SIG-M5 treated with dmso at 0.1 percent for 504 hours (cell line): ENCODE data around the gene SPAG6.
"Not testable (repeated sequence)": the region's sequence is repeated elsewhere in the genome, so short reads cannot be mapped to it uniquely, and the experiment has no call there.

Experiments used
- DNase-seq: peaks from one replicate; lab custom pipeline; 2025; ENCODE audit not compliant: unreplicated experiment; lab: John Stamatoyannopoulos, UW

Gene SPAG6

DNA sequence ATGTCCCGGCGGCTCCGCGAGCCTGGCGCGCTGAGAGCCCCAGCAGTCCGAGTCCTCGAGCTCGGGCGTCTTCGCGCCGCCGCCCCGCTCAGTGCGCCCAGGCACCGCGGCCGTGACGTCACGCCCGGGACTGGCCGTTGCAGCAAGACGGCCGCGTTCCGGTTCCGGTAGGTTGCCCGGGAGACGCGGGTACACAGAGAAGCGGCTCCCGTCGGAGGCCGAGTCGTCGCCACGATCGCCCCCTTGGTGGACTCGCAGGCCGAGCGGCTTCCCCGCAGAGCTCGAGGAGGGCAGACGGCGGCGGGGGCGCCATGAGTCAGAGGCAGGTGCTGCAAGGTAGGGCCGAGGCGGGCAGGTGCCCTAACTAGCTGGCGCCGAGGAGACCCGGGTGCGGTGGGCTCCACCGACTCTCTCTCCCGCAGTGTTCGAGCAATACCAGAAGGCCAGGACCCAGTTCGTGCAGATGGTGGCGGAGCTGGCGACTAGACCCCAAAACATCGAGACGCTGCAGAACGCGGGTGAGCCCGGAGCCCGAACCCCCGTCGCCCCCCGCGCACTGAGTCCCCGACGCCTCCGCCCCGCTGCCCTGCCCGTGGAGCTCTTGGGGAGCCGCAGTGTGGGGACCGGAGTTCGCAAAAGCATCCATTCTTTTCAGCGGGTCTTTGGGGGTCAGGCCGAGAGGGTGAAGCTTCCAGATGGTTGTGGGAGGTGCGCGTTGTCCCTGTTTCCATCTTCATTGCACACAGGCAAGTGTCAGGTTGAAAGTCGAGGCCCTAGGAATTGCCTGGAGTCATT, at the start of gene SPAG6:
Gene SPAG6, plus strand, starts transcription at position 196 of the 795 bp plus-strand sequence. Its CDS starts 116 bp downstream, at position 312.
- DNase-seq, result no peak

DNA sequence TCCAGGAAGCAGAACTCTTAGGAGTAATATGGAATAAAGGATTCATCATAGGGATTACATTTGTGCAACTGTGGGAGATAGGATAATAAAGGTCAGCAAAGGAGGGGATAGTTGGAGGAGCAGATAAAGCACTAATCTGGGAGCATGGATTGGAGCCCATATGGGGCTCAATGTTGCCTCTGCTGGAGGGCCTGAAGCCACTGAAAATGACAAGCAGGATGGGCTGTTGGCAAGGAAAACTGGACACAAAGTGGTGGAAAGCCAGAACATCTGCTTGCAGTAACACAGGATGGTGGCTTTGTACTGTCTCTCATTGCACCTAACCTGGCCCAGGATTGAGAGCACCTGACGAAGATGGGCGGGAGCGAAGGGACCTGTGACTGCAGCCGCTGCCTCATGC, 44.1 kb upstream of the SPAG6 start:
- no peak for DNase-seq

DNA sequence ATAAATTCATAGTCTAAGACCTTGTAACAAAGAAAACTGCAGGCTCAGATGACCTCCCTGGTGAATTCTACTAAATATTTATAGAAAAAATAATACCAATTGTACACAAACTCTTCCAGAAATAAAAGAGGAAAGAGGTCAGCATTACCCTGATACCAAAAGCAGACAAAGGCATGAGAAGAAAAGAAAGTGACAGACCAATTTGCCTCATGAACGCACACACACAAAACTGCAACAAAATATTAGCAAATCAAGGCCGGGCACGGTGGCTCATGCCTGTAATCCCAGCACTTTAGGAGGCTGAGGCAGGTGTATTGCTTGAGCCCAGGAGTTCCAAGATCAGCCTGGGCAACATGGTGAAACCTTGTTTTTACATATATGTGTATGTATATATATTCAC, 41.8 kb upstream of the SPAG6 start:
- no peak for DNase-seq

DNA sequence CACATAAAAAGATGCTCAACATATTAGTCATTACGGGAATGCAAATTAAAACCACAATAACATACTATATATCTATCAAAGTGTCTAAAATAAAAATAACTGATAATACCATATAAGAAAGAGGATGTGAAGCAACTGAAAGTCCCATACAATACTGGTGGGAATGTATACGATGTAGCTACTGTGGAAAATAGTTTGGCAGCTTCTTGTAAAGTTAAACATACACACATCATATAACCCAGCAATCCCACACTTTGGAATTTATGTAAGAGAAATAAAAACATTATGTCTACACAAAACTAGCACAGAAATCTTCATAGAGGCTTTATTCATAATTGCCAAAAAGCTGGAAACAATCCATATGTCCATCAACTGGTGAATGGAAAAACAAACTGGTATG, 39.6 kb upstream of the SPAG6 start:
- DNase-seq, result no peak

DNA sequence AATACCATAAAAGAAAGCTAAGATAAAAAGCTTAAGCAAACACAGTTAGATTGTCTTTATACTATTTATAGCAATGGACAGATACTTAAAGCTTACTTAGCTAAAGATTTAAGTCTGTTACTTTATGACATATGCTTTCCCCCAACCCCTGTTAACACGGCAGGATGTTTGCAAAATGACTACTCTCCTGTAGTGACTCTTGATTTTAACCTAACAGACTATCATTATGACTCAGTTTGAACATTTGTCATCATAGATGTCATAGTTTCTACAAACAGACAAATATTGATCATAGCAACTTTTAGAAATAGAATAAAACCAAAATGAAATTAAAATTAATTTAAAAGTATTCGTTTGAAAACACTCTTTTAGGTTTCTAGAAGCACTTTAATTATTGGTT, 36.9 kb upstream of the SPAG6 start:
- DNase-seq, result no peak

DNA sequence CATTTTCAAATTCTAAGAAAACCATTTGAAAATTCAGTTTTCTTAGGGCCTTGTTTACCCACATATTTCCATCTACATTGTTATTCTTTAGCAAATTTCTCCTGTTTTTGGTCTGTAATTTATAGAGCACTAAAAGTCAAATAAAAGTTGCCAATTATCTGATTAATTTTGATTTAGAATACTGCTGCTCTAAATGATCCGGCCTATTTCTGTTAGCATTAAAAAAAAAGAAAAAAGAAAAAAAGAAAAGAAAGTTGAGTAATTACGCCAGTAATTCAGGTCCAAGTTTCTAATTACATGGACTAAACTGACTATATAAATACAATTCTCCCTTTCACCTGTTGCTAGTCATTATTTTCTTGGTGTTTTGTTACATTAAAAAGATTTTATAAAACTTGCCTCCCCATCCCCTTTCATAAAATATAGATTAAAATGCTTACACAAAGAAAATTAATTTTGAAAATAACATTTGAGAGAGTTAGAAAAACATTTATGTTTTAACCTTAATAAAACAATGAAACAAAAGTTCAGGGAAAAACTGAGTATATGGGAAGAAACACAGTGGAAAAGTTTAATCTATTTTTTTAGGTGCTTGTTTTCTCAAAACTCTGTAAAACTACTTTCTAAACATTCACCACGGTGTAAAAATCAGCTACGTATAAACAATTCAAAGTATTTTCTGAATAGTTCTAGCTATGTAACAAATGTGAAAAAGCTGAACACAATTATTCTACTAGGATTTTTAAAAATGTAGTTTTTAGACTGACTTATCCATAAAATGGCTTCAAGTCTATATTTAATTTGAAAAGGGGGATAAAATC, 35.9 kb upstream of the SPAG6 start:
- no peak for DNase-seq

DNA sequence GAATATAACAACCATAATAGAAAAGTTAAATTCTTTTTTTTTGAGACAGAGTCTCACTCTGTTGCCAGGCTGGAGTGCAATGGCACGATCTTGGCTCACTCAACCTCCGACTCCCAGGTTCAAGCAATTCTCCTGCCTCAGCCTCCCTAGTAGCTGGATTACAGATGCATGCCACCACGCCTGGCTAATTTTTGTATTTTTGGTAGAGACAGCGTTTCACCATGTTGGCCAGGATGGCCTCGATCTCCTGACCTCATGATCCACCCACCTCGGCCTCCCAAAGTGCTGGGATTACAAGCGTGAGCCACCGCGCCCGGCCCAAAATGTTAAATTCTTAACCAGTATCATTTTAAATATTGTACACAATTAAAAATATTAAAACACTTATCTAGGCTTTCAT, 35.3 kb upstream of the SPAG6 start:
- not testable (repeated sequence) for DNase-seq

DNA sequence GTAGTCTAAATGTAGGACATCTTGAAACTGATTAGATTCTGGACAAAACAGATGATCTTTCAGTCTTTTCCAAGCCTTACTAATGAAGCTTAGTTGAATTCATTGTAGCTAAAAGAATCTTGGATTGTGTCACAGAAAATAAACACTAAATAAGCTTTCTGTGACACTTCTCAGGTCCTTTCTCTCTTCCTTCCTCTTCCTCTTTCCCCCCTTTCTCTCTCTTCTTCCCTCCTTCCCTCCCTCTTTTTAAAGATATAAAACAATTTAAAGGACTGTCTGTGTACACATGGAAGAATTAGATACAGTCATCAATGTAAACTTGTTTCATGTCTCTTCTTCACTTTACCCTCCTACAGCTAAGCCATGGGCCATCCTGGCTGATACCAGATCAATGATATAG, 34.4 kb upstream of the SPAG6 start:
- DNase-seq, result no peak

DNA sequence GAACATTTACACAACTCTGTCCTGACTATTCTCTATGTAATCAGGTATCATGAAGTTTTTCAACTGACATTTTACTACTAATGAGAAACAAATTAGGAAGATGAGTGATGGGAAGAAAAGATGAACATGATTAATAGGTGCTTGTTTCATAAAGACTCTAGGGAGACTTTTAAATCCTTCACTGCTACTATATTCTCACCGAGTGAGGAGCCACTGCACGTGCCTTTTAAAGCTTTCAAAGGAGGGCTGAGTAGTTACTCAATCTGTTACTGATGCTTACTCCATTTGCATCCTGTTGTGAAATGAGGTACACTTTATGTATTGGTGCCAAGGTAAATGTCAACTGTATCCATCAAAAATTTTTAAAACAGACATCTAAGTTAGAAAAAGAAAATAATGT, 30.4 kb upstream of the SPAG6 start:
- peak; percentile 30 for DNase-seq

DNA sequence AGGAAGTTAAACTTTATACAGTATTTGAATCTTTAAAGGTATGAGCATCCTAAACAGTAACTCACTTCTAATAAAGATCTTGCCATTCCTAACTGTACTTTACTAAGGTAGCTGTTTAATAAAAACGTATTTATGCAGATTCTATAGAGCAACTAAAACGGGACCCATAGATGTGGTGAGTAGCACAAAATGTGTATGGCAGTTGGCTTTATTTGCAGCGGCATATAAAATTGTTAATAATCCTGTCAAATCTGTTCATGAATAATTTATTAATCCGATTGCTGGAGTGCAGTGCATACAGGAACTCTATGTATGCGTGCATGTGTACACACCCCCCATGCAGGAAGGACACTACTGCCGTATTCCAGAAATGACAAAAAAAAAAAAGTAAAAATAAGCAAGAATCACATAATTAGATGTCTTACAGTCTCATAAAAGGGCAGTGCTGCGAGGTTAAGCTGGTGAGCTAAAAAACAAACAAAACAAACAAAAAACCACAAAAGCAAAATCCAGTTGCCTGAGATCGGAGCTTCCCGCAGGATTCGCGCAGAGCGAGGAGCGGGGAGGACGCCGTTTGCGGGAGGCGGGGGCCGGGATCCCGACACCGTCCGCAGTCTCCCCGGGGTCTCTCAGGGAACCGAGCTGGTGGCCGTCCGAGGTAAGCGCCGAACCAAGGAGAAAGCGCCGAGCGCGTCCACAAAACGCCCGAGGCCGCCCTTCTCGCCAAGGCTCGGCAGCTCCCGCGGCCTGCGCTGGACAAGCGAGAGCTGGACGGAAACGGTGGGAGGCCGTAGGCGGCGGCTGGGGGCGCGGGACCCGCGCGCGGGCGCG, 29.6 kb upstream of the SPAG6 start:
- DNase-seq, result peak; percentile 30

DNA sequence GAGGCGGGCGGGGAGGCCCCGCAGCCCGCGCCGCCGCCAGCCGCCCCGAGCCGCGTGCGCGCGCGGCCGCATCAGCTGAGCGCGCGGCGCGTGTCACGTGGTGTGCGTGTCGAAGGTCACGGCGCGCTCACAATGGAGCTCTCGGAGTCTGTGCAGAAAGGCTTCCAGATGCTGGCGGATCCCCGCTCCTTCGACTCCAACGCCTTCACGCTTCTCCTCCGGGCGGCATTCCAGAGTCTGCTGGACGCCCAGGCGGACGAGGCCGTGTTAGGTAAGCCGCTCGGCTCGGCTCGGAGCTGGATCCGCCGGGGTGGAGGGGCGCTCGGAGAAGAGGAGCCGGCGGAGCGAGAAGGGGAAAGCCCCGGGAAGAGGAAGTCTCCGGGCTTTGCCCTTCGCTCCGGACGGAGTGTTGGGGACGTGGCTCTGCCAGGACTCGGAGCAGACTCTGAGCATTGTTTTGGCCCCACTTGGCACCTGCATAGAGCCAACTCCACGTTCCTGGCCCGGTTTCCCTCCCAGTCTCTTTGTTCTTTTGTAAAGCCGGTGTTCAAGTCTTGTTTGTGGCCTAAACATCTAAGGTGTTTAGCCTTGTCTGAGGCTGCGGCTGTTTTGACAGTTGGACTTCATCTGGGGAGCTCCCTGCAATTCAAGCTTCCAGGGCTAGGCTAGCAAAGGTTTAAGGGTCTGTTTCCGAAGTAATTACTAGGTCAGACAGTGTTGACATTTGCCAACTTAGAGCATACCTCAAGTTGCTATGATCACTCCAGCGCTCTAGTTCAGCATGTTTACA, 28.8 kb upstream of the SPAG6 start, which contains the start of gene COMMD3:
Gene COMMD3, plus strand, starts transcription at position 103 of the 790 bp plus-strand sequence. Its CDS starts 30 bp downstream, at position 133.
- peak; percentile 75 for DNase-seq

DNA sequence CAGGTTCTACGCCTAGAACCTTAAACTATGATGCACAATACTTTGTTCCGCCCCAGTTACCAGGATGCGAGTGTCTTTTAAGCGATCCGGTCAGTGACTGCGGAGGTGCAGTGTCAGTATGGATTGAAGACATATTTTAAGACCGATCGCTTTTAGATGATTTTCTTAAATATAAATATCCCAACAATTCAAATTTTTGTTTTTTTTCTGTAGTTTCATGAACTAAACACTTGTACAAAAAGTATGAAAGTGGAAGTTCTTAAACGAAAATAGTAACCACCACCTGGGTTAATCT, 28.3 kb upstream of the SPAG6 start:
- no peak for DNase-seq

DNA sequence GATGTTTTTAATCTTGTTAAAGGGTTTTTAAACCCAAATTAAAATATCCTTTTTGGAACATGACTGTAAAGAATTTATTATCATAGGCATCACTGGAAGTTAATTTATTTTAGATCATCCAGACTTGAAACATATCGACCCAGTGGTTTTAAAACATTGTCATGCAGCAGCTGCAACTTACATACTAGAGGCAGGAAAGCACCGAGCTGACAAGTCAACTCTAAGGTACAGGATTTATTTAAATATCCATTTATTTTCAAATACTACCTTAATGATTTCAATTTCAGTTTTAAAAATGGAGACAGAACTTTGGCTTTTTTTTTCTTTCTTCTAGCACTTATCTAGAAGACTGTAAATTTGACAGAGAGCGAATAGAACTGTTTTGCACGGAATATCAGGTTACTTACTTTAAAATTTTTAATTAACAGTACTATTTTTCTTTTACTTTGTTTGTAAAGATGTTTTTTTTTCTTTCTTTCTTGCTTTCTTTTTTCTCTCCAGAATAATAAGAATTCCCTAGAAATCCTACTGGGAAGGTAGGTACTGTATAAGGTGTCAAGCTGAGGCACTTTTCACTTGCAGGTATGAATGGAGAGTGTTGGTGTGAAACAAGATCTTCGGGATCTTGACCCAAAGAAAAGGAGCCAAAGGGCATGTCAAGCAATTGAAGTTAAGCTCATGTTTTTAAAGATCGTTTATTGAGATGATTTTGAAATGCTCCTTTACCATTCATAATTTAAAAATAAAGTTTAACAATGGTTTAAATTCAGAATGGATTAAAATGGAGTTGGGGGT, 27.3 kb upstream of the SPAG6 start:
- no peak for DNase-seq

DNA sequence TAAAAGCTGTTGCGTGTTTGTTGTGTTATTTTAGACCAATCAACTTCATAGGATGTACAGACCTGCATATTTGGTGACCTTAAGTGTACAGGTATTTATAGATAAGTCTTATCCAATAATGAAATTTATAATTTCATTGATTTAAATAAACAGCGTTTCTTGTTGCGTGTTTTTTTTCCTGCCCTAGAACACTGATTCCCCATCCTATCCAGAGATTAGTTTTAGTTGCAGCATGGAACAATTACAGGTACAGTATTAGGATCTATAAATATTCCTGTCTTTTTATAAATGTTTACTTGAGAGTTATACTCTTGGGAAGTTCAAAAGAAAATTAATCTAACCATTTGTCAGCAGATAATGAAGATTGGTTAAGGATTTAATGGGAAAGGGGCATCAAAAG, 26.5 kb upstream of the SPAG6 start:
- no peak for DNase-seq

DNA sequence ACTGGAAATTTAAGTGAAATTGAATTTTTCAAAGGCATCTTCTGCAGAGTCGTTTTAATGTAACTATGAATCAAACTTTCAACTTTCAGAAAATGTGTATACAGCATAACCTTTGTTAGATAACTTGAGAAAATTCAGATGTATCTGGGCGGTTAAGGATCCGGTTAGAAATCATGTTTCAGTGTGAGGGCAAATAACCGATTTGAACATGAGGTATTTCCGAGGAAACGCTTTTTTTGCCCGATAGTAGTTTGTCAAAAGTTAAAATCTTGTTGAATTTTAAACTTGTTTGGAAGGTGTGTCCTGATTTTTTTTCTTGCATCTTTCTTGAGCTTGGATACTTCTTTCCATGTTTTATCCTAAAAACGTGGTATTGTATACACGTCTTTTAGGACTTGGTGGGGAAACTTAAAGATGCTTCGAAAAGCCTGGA, 25.7 kb upstream of the SPAG6 start:
- DNase-seq, result no peak

DNA sequence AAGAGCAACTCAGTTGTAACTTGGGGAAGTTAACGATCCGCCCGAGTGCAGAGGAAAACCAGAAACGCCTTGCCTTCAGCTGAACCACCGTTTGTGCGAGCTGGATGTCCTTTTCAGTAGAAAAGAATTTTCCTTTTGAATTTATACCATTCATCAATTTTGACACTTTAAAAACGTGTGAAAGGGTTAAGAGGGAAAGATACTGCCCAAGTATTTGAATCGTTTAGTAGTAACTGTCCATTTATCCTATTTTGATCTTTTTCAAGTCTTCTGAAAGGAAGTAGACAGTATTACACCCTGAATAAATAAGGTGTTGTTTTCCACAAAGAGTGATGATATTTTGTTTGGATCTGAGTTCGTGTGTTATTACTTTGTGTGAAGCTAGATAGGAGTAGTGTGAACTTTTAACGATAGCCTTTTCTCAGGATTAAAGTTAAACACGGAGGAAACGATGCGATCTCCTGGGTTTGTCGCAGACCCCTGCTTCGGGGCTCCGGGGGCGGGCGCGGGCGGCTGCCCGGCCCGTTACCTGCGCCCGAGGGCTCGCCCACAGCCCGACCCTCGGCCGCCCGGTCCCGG, 25.2 kb upstream of the SPAG6 start:
- DNase-seq, result peak; percentile 20

DNA sequence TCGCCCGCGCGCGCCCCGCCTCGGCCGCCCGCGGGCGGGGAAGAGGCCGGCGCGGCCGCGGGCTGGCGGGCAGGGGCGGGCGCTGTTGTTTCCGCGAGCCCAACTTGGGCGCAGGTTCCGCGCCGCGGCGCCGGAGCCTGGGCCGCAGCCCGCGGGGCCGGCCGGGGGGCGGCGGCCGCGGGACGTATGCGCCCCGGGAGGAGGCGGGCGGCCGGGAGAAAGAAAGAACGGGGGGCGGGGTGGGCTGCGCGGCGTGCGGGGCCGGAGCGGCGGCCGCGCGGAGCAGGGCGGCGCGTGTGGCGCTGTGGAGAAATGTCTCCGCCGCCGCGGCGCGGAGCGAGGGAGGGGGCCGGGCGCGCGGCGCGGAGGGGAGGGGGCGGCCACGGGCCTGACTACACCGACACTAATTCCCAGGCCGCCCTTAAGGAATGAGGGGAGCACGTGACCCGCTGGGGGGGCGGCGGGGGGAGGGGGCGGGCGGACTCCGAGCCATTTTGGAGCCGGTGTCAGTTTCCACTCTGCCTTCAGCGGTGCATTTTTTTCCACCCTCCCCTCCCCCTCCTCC, 24.6 kb upstream of the SPAG6 start, which contains the start of gene BMI1:
Gene BMI1, plus strand, starts transcription at position 509 of the 565 bp plus-strand sequence. CDS start 5,351 bp downstream, outside the sequence.
- DNase-seq, result peak; percentile 65

DNA sequence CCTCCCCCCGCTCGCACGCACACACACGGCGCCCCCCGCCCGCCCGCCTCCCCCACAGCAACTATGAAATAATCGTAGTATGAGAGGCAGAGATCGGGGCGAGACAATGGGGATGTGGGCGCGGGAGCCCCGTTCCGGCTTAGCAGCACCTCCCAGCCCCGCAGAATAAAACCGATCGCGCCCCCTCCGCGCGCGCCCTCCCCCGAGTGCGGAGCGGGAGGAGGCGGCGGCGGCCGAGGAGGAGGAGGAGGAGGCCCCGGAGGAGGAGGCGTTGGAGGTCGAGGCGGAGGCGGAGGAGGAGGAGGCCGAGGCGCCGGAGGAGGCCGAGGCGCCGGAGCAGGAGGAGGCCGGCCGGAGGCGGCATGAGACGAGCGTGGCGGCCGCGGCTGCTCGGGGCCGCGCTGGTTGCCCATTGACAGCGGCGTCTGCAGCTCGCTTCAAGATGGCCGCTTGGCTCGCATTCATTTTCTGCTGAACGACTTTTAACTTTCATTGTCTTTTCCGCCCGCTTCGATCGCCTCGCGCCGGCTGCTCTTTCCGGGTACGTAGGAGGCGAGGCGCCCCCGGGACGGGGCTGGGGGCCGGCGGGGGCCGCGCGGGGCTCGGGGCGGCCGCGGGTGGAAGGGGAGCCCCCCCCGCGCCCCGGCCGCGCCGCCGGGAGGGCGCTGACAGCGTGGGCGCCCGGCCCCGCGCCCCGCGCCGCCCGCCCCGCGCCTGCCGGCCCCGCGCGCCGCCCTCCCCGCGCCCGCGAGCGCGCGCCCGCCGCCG, 24.0 kb upstream of the SPAG6 start:
- DNase-seq, result peak; percentile 40
